Measurements from ENCODE around the gene MS4A6E. TPM values are rescaled to one million over a fixed set of nuclear protein-coding genes. Genes with fewer than 3 reads are reported as not detected.

Gene MS4A6E, protein sequence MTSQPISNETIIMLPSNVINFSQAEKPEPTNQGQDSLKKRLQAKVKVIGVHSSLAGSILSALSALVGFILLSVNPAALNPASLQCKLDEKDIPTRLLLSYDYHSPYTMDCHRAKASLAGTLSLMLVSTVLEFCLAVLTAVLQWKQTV
- not detected in 2 replicates for total RNA-seq (ENCODE audit: low replicate concordance)

DNA sequence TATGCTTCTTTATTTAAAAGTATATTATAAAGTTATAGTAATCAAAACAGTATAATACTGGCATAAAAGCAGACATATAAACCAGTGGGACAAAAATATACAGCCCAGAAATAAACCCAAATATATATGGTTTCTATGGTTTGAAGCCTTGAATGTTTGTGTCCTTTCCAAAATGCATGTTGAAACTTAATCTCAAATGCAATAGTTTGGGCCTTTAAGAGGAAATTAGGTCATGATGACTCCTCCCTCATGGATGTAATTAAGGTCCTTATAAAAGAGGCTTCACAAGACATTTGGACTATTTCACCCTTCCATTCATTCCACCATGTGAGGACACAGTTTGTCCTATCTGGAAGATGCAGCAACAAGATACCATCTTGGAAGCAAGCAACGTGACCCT is at the start of gene MS4A6E:
Gene MS4A6E (plus strand): TSS at position 301 of the 400 bp plus-strand sequence. CDS start 7,641 bp downstream, outside the sequence.
- H2AFZ ChIP-seq (replicated peaks), result no peak within 1 kb of the TSS
- no peak within 1 kb of the TSS for H3K9ac ChIP-seq
- no peaks in the 10 kb centered on the region for H4K20me1 ChIP-seq (ENCODE audit: low read depth)
- H3K27me3 ChIP-seq, result no peaks in the 10 kb centered on the region
- DNase-seq (ENCODE audit: low spot score), result no peak
- H3K4me3 ChIP-seq, result no peak within 1 kb of the TSS
- H3K36me3 ChIP-seq, result no peaks in the 10 kb centered on the region
- no peak within 1 kb of the TSS for H3K4me3 Mint-ChIP-seq
- no peaks in the 10 kb centered on the region for H3F3A ChIP-seq (ENCODE audit: low read depth)
- H3K36me3 Mint-ChIP-seq, result peaks cover 2% of the 10 kb centered on the region
- no peak within 1 kb of the TSS for H3K4me2 ChIP-seq
- H3K27me3 Mint-ChIP-seq (ENCODE audit: insufficient read depth, low read depth), result no peaks in the 10 kb centered on the region
- H3K4me1 Mint-ChIP-seq, result no peaks in the 10 kb centered on the region
- H3K79me2 ChIP-seq (ENCODE audit: low read depth), result no peaks in the 10 kb centered on the region
- peaks cover 30% of the 10 kb centered on the region for H3K9me3 Mint-ChIP-seq
- no peak within 1 kb of the TSS for H3K27ac ChIP-seq
- TF ChIP-seq, protein P1, sequence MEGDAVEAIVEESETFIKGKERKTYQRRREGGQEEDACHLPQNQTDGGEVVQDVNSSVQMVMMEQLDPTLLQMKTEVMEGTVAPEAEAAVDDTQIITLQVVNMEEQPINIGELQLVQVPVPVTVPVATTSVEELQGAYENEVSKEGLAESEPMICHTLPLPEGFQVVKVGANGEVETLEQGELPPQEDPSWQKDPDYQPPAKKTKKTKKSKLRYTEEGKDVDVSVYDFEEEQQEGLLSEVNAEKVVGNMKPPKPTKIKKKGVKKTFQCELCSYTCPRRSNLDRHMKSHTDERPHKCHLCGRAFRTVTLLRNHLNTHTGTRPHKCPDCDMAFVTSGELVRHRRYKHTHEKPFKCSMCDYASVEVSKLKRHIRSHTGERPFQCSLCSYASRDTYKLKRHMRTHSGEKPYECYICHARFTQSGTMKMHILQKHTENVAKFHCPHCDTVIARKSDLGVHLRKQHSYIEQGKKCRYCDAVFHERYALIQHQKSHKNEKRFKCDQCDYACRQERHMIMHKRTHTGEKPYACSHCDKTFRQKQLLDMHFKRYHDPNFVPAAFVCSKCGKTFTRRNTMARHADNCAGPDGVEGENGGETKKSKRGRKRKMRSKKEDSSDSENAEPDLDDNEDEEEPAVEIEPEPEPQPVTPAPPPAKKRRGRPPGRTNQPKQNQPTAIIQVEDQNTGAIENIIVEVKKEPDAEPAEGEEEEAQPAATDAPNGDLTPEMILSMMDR (IDR thresholded peaks at IDR 0.05), result no peak
- TF ChIP-seq EZH2 (IDR thresholded peaks at IDR 0.05) (no peak), EZH2phosphoT487 (IDR thresholded peaks at IDR 0.05) (no peak)
- H3K9me3 ChIP-seq (ENCODE audit: low read depth), result peaks cover 3% of the 10 kb centered on the region
- H3K4me1 ChIP-seq, result no peaks in the 10 kb centered on the region
- no peak within 1 kb of the TSS for H3K27ac Mint-ChIP-seq

DNA sequence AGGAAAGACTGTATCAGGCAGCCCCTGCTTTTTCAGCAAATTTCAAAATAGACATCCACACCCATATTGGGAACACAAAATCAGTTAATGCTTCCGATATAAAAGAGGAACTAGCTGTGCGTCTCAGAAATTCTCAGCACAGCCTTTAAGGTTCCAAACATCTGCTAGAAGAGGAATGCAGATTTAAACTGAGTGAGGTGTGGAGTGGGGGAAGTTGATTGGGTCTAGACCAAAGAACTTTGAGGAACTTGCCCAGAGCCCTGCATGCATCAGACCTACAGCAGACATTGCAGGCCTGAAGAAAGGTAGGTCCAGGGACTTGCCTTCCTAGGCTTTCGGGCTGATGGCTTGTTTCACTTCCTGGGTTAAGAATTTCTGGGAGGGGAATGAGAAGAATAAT is 46.6 kb upstream of the MS4A6E start, which contains the start of gene MS4A4A:
Gene MS4A4A (plus strand): TSS at position 255 of the 400 bp plus-strand sequence. CDS start 10 bp downstream, at position 265.
- no peak within 1 kb of the TSS for H3K27ac ChIP-seq
- H3K36me3 ChIP-seq, result no peaks in the 10 kb centered on the region
- Mint-ChIP-seq H3K27me3 (ENCODE audit: insufficient read depth, low read depth) (peaks cover 6% of the 10 kb centered on the region), H3K4me1 (peaks cover 14% of the 10 kb centered on the region), H3K9me3 (peaks cover 10% of the 10 kb centered on the region), H3K36me3 (no peaks in the 10 kb centered on the region), H3K4me3 (no peak within 1 kb of the TSS), H3K27ac (no peak within 1 kb of the TSS)
- no peaks in the 10 kb centered on the region for H4K20me1 ChIP-seq (ENCODE audit: low read depth)
- H3F3A ChIP-seq (ENCODE audit: low read depth), result no peaks in the 10 kb centered on the region
- H3K4me1 ChIP-seq, result no peaks in the 10 kb centered on the region
- H3K9ac ChIP-seq, result no peak within 1 kb of the TSS
- H3K27me3 ChIP-seq, result no peaks in the 10 kb centered on the region
- H2AFZ ChIP-seq (replicated peaks), result no peak within 1 kb of the TSS
- TF ChIP-seq, protein P1 (IDR thresholded peaks at IDR 0.05), result no peak
- TF ChIP-seq EZH2phosphoT487 (IDR thresholded peaks at IDR 0.05) (no peak), EZH2 (IDR thresholded peaks at IDR 0.05) (no peak)
- H3K9me3 ChIP-seq (ENCODE audit: low read depth), result no peaks in the 10 kb centered on the region
- H3K79me2 ChIP-seq (ENCODE audit: low read depth), result no peaks in the 10 kb centered on the region
- no peak within 1 kb of the TSS for H3K4me3 ChIP-seq
- DNase-seq (ENCODE audit: low spot score), result no peak
- no peak within 1 kb of the TSS for H3K4me2 ChIP-seq

DNA sequence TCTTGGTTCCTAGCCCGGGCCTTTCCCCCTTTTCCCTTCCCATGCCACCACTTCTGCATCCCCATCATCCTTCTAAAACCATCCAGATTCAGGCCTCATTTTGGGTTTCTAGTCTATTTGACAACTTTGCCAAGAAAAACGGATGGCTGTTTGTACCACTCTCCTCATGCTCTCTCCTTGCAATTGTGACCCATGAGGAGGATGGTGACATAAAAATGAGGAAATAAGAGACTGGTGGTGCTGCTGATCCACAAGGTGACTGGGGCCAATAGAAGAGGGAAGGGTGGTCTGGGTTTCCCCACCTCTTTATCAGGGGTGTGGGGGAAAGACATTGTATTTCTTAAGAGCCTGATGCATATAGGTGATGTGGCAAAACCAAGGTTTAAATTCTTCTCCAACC is 45.6 kb upstream of the MS4A6E start:
- peaks cover 10% of the 10 kb centered on the region for H3K9me3 Mint-ChIP-seq
- no peaks in the 10 kb centered on the region for H3K36me3 Mint-ChIP-seq
- no peaks in the 10 kb centered on the region for H3K36me3 ChIP-seq
- no peak overlapping the region for H3K27ac Mint-ChIP-seq
- no peak for TF ChIP-seq EZH2phosphoT487 (IDR thresholded peaks at IDR 0.05)
- TF ChIP-seq EZH2 (IDR thresholded peaks at IDR 0.05), result no peak
- TF ChIP-seq, protein P1 (IDR thresholded peaks at IDR 0.05), result no peak
- no peak overlapping the region for H3K4me3 Mint-ChIP-seq
- no peak overlapping the region for H3K4me3 ChIP-seq
- peaks cover 23% of the 10 kb centered on the region for H3K4me1 Mint-ChIP-seq
- H3K27me3 ChIP-seq, result no peaks in the 10 kb centered on the region
- no peaks in the 10 kb centered on the region for H3K9me3 ChIP-seq (ENCODE audit: low read depth)
- no peaks in the 10 kb centered on the region for H3F3A ChIP-seq (ENCODE audit: low read depth)
- H3K4me2 ChIP-seq, result no peak overlapping the region
- H3K9ac ChIP-seq, result no peak overlapping the region
- no peaks in the 10 kb centered on the region for H3K4me1 ChIP-seq
- H3K79me2 ChIP-seq (ENCODE audit: low read depth), result no peaks in the 10 kb centered on the region
- no peak overlapping the region for H3K27ac ChIP-seq
- H3K27me3 Mint-ChIP-seq (ENCODE audit: insufficient read depth, low read depth), result peaks cover 9% of the 10 kb centered on the region
- DNase-seq (ENCODE audit: low spot score), result no peak
- H2AFZ ChIP-seq (replicated peaks), result no peak overlapping the region
- H4K20me1 ChIP-seq (ENCODE audit: low read depth), result no peaks in the 10 kb centered on the region

Measured in neural progenitor cell (in vitro differentiated cells).